ENCODE data around the gene RBBP6.

Gene RBBP6

GRCh38 chr16:24536671-24537070, 2.7 kb upstream of the RBBP6 start (continued):
- TF ChIP-seq ZNF518A (tag by site-specific recombination; conservative IDR thresholded peaks at IDR 0.05; ENCODE audit: low read depth) (no peak), ZSCAN30 (tag by site-specific recombination; IDR thresholded peaks at IDR 0.05) (no peak), ZBTB20 (tag by site-specific recombination; IDR thresholded peaks at IDR 0.05) (no peak), ZNF530 (tag by site-specific recombination; IDR thresholded peaks at IDR 0.05; ENCODE audit: low read depth) (no peak), ZNF23 (tag by site-specific recombination; IDR thresholded peaks at IDR 0.05; ENCODE audit: borderline replicate concordance) (no peak), ZNF529 (tag by site-specific recombination; IDR thresholded peaks at IDR 0.05; ENCODE audit: insufficient replicate concordance) (no peak), ATF2 (tag by site-specific recombination; IDR thresholded peaks at IDR 0.05; ENCODE audit: low read depth) (no peak), ZBTB8A (tag by site-specific recombination; IDR thresholded peaks at IDR 0.05) (no peak), ZNF580 (tag by site-specific recombination; IDR thresholded peaks at IDR 0.05) (no peak), ZBTB21 (tag by site-specific recombination; IDR thresholded peaks at IDR 0.05) (no peak)
- TF ChIP-seq, protein P1, sequence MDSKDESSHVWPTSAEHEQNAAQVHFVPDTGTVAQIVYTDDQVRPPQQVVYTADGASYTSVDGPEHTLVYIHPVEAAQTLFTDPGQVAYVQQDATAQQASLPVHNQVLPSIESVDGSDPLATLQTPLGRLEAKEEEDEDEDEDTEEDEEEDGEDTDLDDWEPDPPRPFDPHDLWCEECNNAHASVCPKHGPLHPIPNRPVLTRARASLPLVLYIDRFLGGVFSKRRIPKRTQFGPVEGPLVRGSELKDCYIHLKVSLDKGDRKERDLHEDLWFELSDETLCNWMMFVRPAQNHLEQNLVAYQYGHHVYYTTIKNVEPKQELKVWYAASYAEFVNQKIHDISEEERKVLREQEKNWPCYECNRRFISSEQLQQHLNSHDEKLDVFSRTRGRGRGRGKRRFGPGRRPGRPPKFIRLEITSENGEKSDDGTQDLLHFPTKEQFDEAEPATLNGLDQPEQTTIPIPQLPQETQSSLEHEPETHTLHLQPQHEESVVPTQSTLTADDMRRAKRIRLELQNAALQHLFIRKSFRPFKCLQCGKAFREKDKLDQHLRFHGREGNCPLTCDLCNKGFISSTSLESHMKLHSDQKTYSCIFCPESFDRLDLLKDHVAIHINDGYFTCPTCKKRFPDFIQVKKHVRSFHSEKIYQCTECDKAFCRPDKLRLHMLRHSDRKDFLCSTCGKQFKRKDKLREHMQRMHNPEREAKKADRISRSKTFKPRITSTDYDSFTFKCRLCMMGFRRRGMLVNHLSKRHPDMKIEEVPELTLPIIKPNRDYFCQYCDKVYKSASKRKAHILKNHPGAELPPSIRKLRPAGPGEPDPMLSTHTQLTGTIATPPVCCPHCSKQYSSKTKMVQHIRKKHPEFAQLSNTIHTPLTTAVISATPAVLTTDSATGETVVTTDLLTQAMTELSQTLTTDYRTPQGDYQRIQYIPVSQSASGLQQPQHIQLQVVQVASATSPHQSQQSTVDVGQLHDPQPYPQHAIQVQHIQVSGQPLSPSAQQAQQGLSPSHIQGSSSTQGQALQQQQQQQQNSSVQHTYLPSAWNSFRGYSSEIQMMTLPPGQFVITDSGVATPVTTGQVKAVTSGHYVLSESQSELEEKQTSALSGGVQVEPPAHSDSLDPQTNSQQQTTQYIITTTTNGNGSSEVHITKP (tag by site-specific recombination; IDR thresholded peaks at IDR 0.05), result no peak

DNA sequence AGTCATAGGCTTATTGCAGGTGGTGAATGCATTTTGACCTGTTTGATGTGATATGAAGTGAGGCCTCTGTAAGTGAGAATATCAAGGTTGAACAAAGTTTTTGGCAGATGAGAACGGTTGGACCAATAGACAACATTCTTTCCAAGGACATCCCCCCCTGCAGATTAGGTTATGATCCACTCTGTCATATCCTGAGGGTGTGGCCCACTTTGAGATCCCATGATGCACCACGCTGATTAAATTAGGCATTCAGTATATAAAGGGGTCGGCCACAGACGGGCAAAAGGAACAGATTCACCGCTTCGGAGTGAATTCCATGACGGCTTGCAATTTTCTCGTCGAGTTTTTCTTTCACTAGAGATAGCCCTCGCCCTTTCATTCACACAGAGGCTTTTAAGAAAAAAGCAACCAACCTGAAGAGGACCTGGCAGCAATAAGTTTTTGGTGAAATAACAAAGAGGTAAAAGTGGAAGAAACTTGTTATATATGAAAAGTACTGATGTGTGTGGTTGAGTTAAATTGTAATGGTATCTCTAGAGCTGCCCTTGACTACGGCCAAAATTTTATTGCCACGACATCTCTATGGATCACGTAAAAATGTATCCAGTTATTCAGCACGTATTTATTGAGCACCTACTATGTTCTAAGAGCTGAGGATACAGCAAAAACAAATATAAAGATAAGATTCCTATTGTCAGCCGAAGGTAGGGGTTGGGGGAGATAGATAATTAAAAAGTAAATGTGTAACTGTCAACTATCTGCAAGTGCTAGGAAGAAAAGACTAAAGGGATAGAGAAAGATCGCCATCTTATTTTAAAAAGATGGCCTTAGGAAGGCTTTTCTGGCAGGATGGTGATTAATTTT, 1.7 kb upstream of the RBBP6 start:
- no peak overlapping the region for H3K27ac ChIP-seq (ENCODE audit: extremely low read depth, low read depth, low read length)
- H3K4me1 ChIP-seq (ENCODE audit: control insufficient read depth, insufficient read depth, low read length), result peaks cover 3% of the 10 kb centered on the region; the same call in 1 of the 2 replicates
- peaks cover 0 to 21% of the 10 kb centered on the region in 2 experiments; a peak in 1 of 3 replicates for H3K36me3 ChIP-seq (ENCODE audit: control insufficient read depth in 2 of 2, insufficient read depth in 1 of 2, low read length in 2 of 2)
- ChIA-PET POLR2A (interaction anchor here (0.9 kb wide), 1 partner anchor 23 kb away, joined by 3 read pairs; no protein-coding TSS in a partner anchor), CTCF (interaction anchor here (0.6 to 2.3 kb wide), 5 partner anchors 11 to 604 kb away, joined by 3 to 12 read pairs (median 5); no protein-coding TSS in a partner anchor)
- no peaks in the 10 kb centered on the region for H3K9me3 ChIP-seq (ENCODE audit: control insufficient read depth, insufficient read depth, low read depth, low read length)
- H3K4me3 ChIP-seq (ENCODE audit: low read depth, low read length), result no peak overlapping the region
- TF ChIP-seq ZNF138 (tag by site-specific recombination; IDR thresholded peaks at IDR 0.05; ENCODE audit: borderline replicate concordance) (no peak), ZNF776 (tag by site-specific recombination; IDR thresholded peaks at IDR 0.05; ENCODE audit: borderline replicate concordance) (no peak), ZNF292 (tag by site-specific recombination; IDR thresholded peaks at IDR 0.05; ENCODE audit: borderline replicate concordance, low read depth) (no peak), PRDM1 (tag by site-specific recombination; IDR thresholded peaks at IDR 0.05) (0 out of 2 replicates have a peak, but pooled peaks have one; percentile 6), SP2 (tag by site-specific recombination; IDR thresholded peaks at IDR 0.05) (peak; percentile 36), ZNF423 (tag by site-specific recombination; IDR thresholded peaks at IDR 0.05) (no peak), ZNF600 (tag by site-specific recombination; IDR thresholded peaks at IDR 0.05) (no peak), ZBTB11 (tag by site-specific recombination; conservative IDR thresholded peaks at IDR 0.05; ENCODE audit: low read depth) (no peak), ZNF664 (tag by site-specific recombination; IDR thresholded peaks at IDR 0.05) (peak; percentile 88), MEIS1 (CRISPR knock-in tag; IDR thresholded peaks at IDR 0.05; ENCODE audit: borderline replicate concordance) (no peak)

All from HEK293 (cell line).